Breast epithelium (tissue), 3 donors: ENCODE results near the gene DAB1.

ENCODE experiments used
- CTCF ChIP-seq, 3 donors: fragments of 450-650 bp; IDR thresholded peaks; one replicate each; pipeline ENCODE4 v1.5.1; 2016 to 2017; ENCODE audit warnings: antibody characterized with exemption in 3 of 3, mild to moderate bottlenecking in 3 of 3, moderate library complexity in 3 of 3
- POLR2A ChIP-seq: fragments of 450-650 bp; IDR thresholded peaks from one replicate; pipeline ENCODE4 v1.6.1; 2016; ENCODE audit warnings: antibody characterized with exemption, mild to moderate bottlenecking, moderate library complexity
- POLR2AphosphoS5 ChIP-seq, 3 donors: sonication (generic); formaldehyde crosslinking; IDR thresholded peaks; one replicate each; pipeline ENCODE4 v1.6.1; 2017; ENCODE audit warnings: antibody characterized with exemption in 3 of 3

GRCh38 chr1:56966698-56966999 lies 457.2 kb downstream of the DAB1 start:
- no peak for TF ChIP-seq POLR2A
- TF ChIP-seq CTCF (IDR thresholded peaks at IDR 0.05), result no peak
- no peak for TF ChIP-seq POLR2AphosphoS5 (IDR thresholded peaks at IDR 0.05)
